DMS79 treated with DMSO at 0.1 percent for 48 hours (cell line): Measurements from ENCODE around the gene LRTM2.
A peak's percentile ranks its signal among the peaks of the same experiment; 100 is the strongest.

Experiments used
- DNase-seq: peaks from one replicate; lab custom pipeline; 2025; lab: John Stamatoyannopoulos, UW

Gene LRTM2

DNA sequence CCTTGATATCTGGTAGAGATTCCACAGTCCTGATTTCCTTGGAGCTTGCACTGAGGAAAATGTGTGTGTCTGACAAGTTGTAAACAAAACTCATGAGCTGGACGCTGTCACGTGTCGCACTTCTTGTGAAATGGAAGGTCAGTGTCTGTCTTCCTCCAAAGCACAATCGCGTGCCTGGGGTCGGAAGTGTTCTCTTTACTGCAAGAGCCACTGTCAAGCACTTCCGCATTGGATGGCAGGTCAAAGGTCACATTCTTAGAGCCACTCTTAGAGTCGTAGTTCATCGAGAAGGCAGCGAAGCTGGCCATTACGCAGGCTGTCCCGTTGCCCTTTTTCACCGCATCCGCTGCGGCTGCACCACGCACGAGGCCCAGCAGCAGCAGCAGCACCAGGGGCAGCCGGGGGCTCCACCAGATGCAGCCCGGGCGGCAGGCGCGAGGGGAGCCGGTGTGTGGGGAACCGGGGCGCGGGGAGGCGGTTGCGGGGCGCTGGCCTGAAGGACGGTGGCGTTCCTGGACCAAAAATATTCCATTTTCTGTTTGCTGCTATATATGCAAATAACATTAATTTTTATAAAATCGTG lies 45.0 kb downstream of the LRTM2 start:
- no peak for DNase-seq

DNA sequence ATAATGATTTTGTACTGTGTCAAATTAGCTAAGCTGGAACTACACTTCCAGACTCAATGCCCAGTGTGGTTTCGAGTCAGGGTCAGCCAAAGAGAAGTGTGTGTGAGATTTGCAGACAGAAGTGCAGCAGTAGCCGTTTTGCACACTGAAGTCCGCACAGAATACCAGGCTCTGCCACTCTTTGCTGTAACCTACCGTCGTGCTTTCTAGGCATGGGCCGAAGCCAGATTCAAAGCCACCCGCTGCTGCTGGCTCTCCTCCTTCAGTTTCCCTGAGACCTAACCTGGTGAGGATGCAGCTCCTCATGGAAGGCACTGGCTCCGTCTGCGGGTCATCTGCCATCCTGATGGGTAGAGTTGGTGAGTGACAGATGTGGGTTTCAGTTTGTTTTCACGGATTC lies 48.8 kb downstream of the LRTM2 start:
- no peak for DNase-seq

DNA sequence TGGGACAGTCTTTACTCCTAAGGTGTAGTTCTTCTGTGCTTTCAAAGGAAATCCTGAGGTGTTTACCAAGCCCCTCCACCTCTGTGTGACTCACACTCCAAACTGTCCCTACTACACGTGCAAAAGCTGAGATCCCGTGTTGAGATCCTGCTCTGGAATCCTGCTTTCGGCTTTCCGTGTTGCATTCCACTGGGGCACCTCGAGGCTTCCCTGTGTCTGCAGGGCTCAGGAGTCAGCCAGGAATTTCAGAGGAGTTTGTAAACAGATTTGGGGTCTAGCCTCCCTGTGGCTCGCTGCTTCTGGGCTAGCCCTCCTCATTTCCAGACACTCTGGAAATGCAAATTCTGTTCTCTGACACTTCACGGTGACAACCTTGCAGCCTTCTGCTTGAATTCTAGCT lies 49.7 kb downstream of the LRTM2 start:
- DNase-seq: no peak

DNA sequence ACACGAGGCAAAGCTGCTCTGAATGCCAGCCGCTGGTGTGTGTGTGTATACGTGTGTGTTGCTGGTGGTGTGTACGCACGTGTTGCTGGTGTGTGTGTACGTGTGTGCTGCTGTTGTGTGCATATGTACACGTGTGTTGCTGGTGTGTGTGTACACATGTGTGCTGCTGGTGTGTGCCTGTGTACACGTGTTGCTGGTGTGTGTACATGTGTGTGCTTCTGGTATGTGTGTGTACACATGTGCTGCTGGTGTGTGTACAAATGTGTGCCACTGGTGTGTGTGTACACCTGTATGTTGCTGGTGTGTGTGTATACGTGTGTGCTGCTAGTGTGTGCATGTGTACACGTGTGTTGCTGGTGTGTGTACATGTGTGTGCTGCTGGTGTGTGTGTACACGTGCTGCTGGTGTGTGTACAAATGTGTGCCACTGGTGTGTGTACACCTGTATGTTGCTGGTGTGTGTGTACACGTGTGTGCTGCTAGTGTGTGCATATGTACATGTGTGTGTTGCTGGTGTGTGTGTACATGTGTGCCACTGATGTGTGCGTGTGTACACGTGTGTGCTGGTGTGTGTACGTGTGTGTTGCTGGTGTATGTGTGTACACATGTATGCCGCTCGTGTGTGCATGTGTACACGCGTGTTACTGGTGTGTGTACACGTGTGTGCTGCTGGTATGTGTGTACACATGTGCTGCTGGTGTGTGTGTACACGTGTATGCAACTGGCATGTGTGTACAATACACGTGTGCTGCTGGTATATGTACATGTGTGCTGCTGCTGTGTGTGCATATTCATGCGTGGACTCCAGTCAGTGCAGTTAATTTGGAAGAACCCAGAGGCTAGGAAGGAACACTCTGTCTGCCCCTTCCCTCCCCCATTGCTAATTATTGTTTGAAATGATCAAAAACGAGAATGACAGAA lies 50.9 kb downstream of the LRTM2 start:
- DNase-seq: no peak

DNA sequence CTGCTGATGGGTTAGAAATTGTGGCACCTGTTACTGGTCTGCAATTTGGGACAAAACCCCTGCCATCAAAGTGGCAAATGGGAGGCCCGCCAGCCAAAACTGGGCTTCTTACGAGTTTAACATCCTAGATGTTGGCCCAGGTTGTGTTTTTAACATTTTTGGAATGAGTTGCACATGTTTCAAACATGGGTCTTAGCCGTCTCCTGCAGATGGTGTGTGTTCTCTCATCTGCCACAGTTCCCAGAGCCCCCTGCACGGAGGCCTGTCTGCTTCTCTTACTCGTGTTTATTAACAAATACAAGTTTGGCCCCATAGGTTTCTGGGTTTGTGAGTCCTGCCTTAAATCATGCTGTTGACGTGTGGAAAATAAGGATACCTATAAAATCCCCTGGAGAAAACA lies 51.6 kb downstream of the LRTM2 start:
- DNase-seq: no peak

DNA sequence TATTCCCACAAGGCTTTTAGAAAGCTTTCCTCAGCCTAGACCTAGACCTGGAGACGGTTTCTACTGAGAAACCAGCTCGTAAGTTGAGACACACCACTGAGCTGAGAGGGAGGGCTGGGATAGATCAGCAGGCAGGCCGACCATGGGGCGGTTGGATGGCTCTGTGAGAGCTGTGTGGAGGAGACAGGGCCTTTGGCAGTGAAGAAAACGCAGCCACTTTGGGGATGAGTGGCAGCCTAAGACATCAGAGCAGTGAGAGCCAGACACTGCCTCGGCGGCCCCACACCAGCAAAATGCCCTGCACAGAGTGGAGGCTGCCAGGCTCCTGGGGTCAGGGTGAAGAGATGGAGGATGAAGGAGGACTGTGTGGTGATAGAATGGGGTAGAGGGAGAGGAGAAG lies 52.1 kb downstream of the LRTM2 start:
- DNase-seq: no peak

DNA sequence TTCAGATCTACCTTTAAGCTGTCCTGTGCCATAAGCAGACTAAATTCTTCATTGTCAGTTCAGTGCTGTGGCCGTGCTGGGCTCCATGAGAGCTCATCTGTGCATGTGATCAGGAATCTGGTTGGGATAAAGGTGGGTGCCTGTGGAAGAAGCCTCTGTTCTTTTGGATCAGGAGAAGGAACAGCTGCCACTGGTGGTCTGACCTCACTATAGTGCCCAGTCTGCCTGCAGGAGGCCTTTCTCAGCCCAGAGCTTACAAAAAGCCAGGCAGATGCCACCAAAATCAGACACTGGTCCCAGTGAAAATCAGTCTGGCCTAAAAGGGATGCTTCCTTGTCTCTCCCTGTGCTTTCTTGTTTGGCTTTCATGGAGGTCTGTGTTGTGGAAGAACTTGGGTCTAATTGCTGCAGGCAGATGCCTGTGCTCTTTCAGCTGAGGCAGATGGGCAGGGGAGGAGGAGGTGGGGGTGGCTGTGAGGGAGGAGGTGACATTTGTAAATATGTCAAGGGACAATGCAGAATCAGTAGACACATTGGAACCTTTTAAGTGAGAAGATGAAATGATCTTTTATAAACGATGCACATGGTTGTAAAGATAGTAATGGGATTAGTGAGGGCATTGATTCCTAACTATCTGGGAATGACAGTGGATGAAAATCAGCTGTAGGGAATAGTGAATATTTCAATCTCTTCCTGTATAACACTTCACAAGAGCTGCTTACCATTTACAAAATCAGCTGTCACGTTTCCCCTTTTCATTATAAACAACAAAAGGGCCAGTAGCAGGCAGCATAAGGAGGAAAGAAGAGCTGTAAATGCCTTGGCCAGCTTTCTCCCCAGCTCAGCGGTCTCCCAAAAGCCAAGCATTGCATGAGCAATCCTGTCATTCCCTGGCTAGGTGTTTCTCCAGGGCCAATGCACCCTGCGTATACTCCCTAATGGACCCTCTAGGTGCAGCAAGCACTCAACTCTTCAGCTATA lies 53.5 kb downstream of the LRTM2 start:
- no peak for DNase-seq

GRCh38 chr12:1875608-1876007 lies 55.2 kb downstream of the LRTM2 start:
- peak; percentile 21 for DNase-seq

GRCh38 chr12:1876086-1876485 lies 55.7 kb downstream of the LRTM2 start:
- no peak for DNase-seq

DNA sequence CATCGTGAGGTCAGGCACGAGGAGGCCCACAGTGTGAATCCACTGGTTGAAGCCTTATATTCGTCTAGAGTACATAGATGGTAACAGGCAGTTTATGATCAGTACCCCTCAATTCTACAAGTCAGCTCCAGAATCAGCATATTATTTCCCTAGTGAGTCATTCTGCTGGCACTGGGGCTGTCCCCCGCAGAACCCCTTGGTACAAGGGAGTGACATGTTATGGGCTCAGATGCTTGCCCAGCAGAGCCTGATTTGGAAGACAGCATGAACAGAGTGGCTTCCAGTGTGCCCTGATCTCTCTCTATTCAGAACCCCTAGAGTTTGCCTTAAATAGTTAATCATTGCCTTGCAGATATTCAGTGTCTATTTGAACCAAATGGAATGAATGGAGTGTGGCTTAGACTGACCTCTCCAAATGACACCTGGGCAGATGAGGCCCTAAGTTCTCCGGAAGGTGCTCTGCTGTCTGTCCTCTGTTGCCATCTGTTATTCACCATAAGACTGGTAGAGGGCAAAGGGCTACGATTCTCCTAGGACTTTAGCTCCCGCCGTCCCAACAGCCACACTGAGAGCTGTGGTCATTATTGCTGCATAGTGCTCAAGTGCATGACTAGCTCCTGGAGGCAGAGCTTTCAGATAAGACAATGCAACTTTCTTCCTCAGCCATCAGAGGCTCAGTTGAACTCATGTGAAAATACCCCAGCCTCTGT lies 57.0 kb downstream of the LRTM2 start:
- no peak for DNase-seq

DNA sequence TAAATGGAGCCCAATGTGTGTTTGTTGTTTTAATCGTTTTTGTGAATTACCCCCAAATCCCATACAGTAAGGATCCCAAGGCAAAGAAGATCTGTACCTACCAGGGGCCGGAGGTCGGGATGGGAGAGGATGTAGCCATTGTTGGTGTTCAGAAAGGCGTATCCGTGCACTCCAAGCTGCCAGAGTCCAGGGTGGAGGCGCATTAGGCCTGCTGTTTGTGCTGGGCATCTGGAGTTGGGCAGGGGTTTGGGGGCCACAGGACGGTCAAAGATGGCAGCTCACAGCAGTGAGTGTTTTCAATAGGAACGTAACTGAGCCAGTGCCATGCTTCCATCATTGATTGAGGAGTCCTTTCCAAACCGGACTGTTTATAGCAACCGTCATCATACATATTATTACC lies 57.8 kb downstream of the LRTM2 start:
- DNase-seq: no peak

GRCh38 chr12:1878695-1879094 lies 58.3 kb downstream of the LRTM2 start:
- no peak for DNase-seq

GRCh38 chr12:1879633-1880032 lies 59.3 kb downstream of the LRTM2 start:
- DNase-seq: no peak

- no peak for DNase-seq
Observed at GRCh38 chr12:1880153-1880845, 59.9 kb downstream of the LRTM2 start.

GRCh38 chr12:1880876-1881275 lies 60.5 kb downstream of the LRTM2 start:
- DNase-seq: no peak

DNA sequence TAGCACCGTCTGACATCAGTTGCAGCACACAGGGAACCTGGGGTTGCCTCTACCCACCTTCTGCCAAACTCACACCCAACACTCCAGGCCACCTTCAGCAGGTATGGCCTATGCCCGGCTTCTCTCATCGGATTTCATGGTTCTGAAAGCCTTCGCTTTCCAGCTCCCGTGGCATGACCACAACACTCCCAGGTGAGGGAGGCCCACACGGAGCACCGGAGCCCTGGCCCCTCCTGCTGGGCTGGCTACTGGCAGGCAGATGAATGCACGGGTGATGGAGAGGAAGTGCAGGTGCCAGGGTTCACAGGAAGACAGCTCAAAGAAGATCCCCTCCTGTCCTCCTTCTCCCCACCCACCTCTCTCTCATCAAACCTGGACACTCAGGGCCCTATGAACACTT lies 60.9 kb downstream of the LRTM2 start:
- no peak for DNase-seq

DNA sequence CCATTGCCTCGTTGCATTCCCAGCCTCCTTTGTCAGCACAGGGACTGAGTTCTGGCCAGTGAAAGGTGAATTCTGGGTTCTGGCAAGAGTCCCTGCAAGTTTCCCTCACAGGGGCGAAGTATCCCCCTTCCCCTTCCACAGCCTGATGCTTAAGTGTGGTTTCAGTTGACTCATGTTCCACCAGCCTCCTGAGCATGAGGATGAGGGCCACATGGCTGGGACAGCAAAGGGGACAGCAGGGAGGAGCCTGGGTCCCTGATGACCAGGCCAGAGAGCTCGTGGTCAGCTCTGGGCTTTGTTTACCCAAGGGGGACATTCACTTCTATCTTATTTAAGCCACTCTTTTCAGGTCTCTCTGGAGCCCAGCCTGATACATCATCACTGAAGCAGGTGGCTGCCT lies 61.6 kb downstream of the LRTM2 start:
- no peak for DNase-seq

DNA sequence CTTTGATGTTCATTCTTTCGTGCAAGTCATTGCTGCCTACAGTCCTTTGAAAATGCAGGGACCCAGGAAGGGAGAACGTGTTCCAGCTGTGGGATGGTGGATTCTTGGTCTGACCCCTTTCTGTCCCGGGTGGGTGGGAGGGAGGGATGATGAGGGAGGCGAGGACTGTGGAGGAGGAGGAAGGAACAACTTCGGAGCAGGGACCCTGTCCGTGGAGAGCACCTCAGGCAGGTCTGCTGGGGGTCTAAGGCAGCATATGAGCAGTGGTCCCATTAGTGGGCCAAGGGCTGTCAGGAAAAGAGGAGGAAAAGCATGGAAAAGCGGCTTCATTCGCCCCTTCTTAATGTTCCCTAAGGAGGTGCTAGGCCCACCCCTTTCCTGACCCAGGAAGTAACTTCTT lies 62.0 kb downstream of the LRTM2 start:
- DNase-seq: no peak

DNA sequence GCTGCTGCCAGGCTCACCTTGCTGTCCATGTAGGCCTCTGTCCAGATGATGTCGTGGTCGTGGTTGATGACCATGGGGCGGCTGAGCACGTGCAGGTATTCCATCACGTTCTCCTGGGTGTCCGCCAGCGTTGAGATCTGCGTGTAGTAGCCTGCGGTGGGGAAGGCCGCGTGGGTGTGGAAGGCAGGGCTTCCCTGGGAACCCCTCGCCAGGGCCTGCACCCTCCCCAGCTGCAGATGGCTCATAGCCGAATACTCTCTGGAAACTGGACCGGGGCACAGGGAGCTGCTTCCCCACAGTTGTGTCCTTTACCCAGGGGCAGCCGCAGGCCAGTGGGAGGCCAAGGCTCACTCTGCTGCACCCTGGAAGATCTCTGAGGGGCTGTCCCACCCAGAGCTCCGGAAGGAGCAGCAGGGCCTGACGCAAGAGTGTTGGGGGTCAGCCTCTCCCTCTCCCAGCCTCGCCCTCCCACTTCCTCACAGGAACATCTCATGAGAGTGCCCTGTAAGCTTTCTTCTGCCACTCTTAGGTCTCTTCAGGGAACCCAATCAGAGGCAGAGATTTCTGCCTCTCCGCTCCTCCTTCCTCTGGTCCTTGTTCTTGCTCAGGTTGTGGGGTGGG lies 62.6 kb downstream of the LRTM2 start:
- DNase-seq: no peak

DNA sequence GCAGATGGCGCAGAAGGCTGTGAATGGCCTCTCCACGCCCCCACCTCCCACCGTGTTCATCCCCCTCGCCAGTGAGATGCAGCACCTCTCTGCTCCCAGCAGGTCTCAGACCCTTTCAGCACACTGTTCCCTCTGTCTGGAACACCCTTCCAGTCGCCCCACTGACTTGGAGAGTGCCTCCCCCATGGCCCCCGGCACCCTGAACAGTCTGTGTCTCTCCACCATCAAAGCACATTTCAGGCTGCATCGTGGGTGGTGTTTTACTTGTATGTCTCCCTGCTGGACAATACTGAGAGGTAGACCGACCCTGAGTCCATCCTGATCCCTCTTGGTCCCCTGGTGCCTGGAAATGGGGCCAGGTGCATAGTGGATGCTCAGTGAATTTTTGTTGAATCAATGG lies 63.1 kb downstream of the LRTM2 start:
- DNase-seq: no peak

- DNase-seq: no peak
Observed at GRCh38 chr12:1884651-1885050, 64.3 kb downstream of the LRTM2 start.
